NCI-H1092 (cell line): ENCODE data around the gene PLXNB2.

Source experiments
- DNase-seq: peaks from one replicate; lab custom pipeline; 2025; lab: John Stamatoyannopoulos, UW

The PLXNB2 gene

GRCh38 chr22:50297510-50298265 lies 9.8 kb downstream of the PLXNB2 start:
- no peak for DNase-seq

GRCh38 chr22:50296658-50297490 lies 10.6 kb downstream of the PLXNB2 start:
- DNase-seq: no peak

GRCh38 chr22:50294319-50294656 lies 13.2 kb downstream of the PLXNB2 start:
- no peak for DNase-seq

- DNase-seq: no peak
Observed at GRCh38 chr22:50293441-50294318, 13.8 kb downstream of the PLXNB2 start.

- DNase-seq: no peak
Observed at GRCh38 chr22:50292643-50293440, 14.6 kb downstream of the PLXNB2 start.

- no peak for DNase-seq
Observed at GRCh38 chr22:50289942-50290630, 17.4 kb downstream of the PLXNB2 start.

- no peak for DNase-seq
Observed at GRCh38 chr22:50289151-50289941, 18.1 kb downstream of the PLXNB2 start.

GRCh38 chr22:50287731-50288130 lies 19.7 kb downstream of the PLXNB2 start:
- DNase-seq: no peak

GRCh38 chr22:50286701-50287318 lies 20.6 kb downstream of the PLXNB2 start:
- no peak for DNase-seq

- no peak for DNase-seq
Observed at GRCh38 chr22:50286275-50286674, 21.2 kb downstream of the PLXNB2 start.

GRCh38 chr22:50285568-50286229 lies 21.7 kb downstream of the PLXNB2 start:
- DNase-seq: no peak

GRCh38 chr22:50284479-50284878 lies 23.0 kb downstream of the PLXNB2 start:
- no peak for DNase-seq

- DNase-seq: no peak
Observed at GRCh38 chr22:50283821-50284220, 23.6 kb downstream of the PLXNB2 start.

GRCh38 chr22:50282361-50283155 lies 24.9 kb downstream of the PLXNB2 start:
- no peak for DNase-seq

GRCh38 chr22:50281957-50282356 lies 25.5 kb downstream of the PLXNB2 start:
- no peak for DNase-seq

- DNase-seq: no peak
Observed at GRCh38 chr22:50281384-50281760, 26.1 kb downstream of the PLXNB2 start.

GRCh38 chr22:50280708-50281383 lies 26.6 kb downstream of the PLXNB2 start:
- DNase-seq: no peak
